Measurements from ENCODE around the gene FSTL1. TPM values are rescaled to one million over a fixed set of nuclear protein-coding genes. Genes with fewer than 3 reads are reported as not detected.

FSTL1 gene
- polyA plus RNA-seq, 1 of the 3 experiments (the other 2 are of a cell fraction), result 329 TPM

GRCh38 chr3:120481081-120481480 is 30.3 kb upstream of the FSTL1 start:
- Histone ChIP-seq H3K27ac (ENCODE audit: low read depth in 2 of 2, low read length in 1 of 2) (no peak overlapping the region), H4K20me1 (ENCODE audit: insufficient read depth) (no peaks in the 10 kb centered on the region), H3K4me2 (no peak overlapping the region), H3F3A (replicated peaks; ENCODE audit: insufficient read depth) (no peaks in the 10 kb centered on the region), H3K4me1 (ENCODE audit: control insufficient read depth in 1 of 2, insufficient read depth in 2 of 2, low read depth in 1 of 2, low read length in 1 of 2) (no peaks in the 10 kb centered on the region), H3K27me3 (ENCODE audit: insufficient read depth) (no peaks in the 10 kb centered on the region), H3K9me3 (no peaks in the 10 kb centered on the region), H2AFZ (ENCODE audit: low read depth) (no peak overlapping the region), H3K9ac (no peak overlapping the region), H3K9me2 (no peaks in the 10 kb centered on the region), H3K36me3 (replicated peaks in 1 of 2; ENCODE audit: control insufficient read depth in 1 of 2, insufficient read depth in 2 of 2, low read length in 1 of 2) (no peaks in the 10 kb centered on the region), H3K4me3 (ENCODE audit: low read depth in 2 of 2, low read length in 1 of 2) (no peak overlapping the region), H3K79me2 (ENCODE audit: insufficient read depth) (no peaks in the 10 kb centered on the region)
- ChIA-PET POLR2A (no interaction called here), CTCF (interaction anchor here (0.9 kb wide), 1 partner anchor 44 kb away, joined by 3 read pairs; no protein-coding TSS in a partner anchor)
- 60% methylated on average over 2 of the region's 2 CpGs for WGBS (ENCODE audit: low lambda C conversion rate)
- DNase-seq, result no peak
- no peak for TF ChIP-seq REST (IDR thresholded peaks at IDR 0.05; ENCODE audit: low read depth, low read length)
- TF ChIP-seq NRF1 (IDR thresholded peaks at IDR 0.05; ENCODE audit: low read depth, low read length), result no peak
- no peak for TF ChIP-seq TAF1 (IDR thresholded peaks at IDR 0.05; ENCODE audit: borderline replicate concordance, low read depth, low read length)
- TF ChIP-seq EZH2phosphoT487 (IDR thresholded peaks at IDR 0.05; ENCODE audit: borderline replicate concordance, low read depth), result no peak
- no peak for TF ChIP-seq ELF1 (IDR thresholded peaks at IDR 0.05)
- TF ChIP-seq SIN3A (IDR thresholded peaks at IDR 0.05; ENCODE audit: borderline replicate concordance, low read depth, low read length), result no peak
- TF ChIP-seq EP300 (IDR thresholded peaks at IDR 0.05; ENCODE audit: borderline replicate concordance in 1 of 2, low read depth in 1 of 2, low read length in 1 of 2), result no peak
- TF ChIP-seq MEF2A (IDR thresholded peaks at IDR 0.05; ENCODE audit: borderline replicate concordance, low read depth), result no peak
- TF ChIP-seq YY1 (IDR thresholded peaks at IDR 0.05; ENCODE audit: low read depth), result no peak
- TF ChIP-seq TEAD4 (IDR thresholded peaks at IDR 0.05; ENCODE audit: borderline replicate concordance, insufficient read depth), result no peak
- TF ChIP-seq FOXM1 (IDR thresholded peaks at IDR 0.05; ENCODE audit: low read depth), result no peak

GRCh38 chr3:120477781-120478180 is 27.0 kb upstream of the FSTL1 start:
- DNase-seq, result no peak
- H4K20me1 ChIP-seq (ENCODE audit: insufficient read depth), result no peaks in the 10 kb centered on the region
- H3K4me1 ChIP-seq (ENCODE audit: control insufficient read depth in 1 of 2, insufficient read depth in 2 of 2, low read depth in 1 of 2, low read length in 1 of 2), result peaks cover 0 to 8% of the 10 kb centered on the region in 2 experiments; a peak in 1 of 4 replicates
- no peak overlapping the region for H2AFZ ChIP-seq (ENCODE audit: low read depth)
- CTCF ChIA-PET, result interaction anchor here (1.2 kb wide), 1 partner anchor 81 kb away, joined by 3 read pairs; no protein-coding TSS in a partner anchor
- 76% methylated on average over 4 of the region's 4 CpGs for WGBS (ENCODE audit: low lambda C conversion rate)
- H3K9ac ChIP-seq, result no peak overlapping the region
- H3K27ac ChIP-seq (ENCODE audit: low read depth in 2 of 2, low read length in 1 of 2), result no peak overlapping the region
- no peaks in the 10 kb centered on the region for H3K9me3 ChIP-seq
- H3K4me3 ChIP-seq (ENCODE audit: low read depth in 2 of 2, low read length in 1 of 2), result no peak overlapping the region
- H3F3A ChIP-seq (replicated peaks; ENCODE audit: insufficient read depth), result peaks cover 4% of the 10 kb centered on the region
- H3K79me2 ChIP-seq (ENCODE audit: insufficient read depth), result no peaks in the 10 kb centered on the region
- POLR2A ChIA-PET, result no interaction called here
- no peaks in the 10 kb centered on the region for H3K36me3 ChIP-seq (replicated peaks in 1 of 2; ENCODE audit: control insufficient read depth in 1 of 2, insufficient read depth in 2 of 2, low read length in 1 of 2)
- TF ChIP-seq ZBTB33 (IDR thresholded peaks at IDR 0.05; ENCODE audit: borderline replicate concordance, low read depth) (no peak), ELF1 (IDR thresholded peaks at IDR 0.05) (no peak), REST (IDR thresholded peaks at IDR 0.05; ENCODE audit: low read depth, low read length) (no peak)
- H3K27me3 ChIP-seq (ENCODE audit: insufficient read depth), result no peaks in the 10 kb centered on the region
- H3K9me2 ChIP-seq, result no peaks in the 10 kb centered on the region
- H3K4me2 ChIP-seq, result no peak overlapping the region

Measured in SK-N-SH (cell line).